ENCODE data around the gene CCDC201. TPM values are rescaled to one million over a fixed set of nuclear protein-coding genes. Genes with fewer than 3 reads are reported as not detected.
"Not testable (repeated sequence)": the region's sequence is repeated elsewhere in the genome, so short reads cannot be mapped to it uniquely, and the experiment has no call there.

Gene CCDC201
- total RNA-seq, 1 donor from 2014 or later = not detected

DNA sequence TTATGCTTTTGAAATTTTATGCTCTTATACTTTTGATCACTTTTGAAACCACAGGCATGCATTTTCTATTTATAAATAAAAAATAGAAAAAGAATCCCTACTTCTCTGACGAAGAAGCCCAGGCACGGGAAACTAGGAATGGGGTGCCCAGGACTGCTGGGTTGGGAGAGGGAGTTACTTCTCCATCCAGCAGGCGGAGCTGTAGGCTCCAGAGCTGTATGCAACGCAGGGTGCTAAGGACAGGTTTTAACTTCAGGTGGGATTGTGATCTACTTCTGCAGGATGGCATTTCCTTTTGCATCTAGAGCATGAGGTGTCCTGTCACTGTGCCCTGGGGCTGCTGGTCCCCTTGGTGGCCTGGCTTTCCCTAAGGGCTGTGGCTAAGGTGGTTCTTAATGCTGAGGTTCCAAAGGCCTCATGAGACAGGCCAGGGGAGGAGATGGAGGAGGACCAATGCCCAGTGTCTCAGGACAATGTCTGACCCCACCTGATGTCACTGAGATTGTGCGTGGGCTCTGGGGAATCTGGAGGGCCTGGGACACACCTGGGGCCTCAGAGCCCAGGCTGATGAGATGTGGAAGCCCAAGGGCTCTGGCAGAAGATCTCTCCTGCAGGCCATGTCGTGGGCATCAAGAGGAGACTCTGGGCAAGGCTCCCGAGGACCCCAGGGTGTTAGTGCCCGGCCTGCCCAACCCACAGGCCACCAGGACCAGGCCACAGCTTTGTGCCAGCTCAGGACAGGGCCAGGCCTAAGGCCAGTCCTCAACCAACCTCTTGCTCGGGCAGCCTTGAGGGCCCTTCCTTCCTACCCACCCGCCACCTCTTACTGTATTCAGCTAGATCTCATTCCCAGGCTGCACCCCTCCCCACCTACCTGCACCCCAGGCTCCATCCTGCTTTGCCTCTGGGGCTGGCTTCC, 507 bp downstream of the CCDC201 start:
- DNase-seq = peak; percentile 60

DNA sequence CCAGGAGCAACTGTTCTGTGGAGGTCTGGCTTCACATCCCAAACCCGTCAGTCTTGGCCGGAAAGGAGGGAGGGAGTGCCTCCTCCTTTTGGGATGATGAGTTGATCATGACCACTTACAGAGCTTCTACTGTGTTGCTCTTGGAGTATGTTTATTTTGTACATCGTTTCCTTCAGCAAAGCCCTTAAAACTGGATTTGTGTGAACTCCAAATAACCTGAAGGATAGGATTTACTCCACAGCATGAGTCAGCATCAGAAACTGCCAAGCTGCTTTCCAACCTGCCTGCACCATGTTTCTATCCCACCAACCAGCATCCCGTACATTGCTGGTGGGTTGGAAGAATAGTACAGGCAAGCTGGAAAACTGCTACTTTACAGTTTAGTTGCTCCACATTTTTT, 3.5 kb downstream of the CCDC201 start:
- DNase-seq = no peak

DNA sequence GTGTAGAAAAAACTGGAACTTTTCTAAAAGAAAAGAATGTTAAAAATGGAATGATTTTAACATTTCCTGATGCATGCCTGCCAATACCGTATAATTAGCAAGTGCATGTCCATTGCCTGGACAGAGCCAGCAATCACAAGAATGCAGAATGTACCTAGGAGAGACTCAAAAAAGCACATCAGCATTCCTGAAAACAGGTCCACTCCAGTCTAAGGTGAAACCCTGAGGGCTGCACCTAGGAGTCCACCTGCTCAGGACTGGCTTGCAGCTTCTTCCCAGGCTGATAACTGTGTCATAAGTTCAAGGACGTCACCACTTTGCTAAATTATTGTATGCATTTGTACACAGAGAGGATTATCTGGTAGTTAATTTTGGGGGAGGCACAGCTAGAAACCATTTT, 5.4 kb downstream of the CCDC201 start:
- DNase-seq = no peak

DNA sequence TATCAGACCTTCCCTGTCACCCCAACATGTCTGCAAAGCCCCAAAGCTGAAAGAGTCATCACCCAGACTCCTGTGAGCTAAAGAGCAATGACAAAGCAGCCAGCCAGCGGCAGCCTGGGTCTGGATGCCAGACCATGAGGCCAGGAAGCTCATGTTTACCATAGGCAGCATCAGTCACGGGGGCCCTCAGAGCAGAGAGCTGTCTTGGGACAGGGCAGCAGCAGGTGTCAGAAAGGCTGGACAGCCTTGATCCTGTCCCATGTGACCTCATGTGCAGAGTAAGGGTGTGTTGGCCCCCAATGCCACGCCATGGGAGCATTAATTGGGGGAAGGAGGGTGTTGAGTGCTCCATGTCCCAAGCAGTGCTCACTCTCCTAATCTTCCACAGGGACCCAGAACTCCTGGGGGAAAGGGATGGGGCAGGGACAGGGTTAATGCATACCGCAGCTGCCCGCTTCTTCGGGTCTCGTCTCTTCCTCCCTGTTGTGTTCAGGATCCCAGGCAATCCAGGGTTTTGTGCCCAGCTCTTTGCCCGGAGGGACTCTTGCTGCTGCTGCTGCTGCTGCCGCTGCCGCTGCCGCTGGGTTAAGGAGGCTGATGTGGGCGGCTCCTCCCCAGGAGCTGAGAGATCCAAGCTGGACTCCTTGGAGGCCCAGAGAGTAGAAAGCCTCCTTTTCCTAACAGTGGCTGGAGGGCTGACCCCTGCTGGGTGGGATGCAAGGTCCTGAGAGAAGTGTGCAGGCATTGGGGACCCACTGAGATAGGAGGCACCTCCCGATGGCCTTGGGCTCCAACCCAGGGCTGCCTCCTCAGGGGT, 7.1 kb downstream of the CCDC201 start:
- DNase-seq = no peak

DNA sequence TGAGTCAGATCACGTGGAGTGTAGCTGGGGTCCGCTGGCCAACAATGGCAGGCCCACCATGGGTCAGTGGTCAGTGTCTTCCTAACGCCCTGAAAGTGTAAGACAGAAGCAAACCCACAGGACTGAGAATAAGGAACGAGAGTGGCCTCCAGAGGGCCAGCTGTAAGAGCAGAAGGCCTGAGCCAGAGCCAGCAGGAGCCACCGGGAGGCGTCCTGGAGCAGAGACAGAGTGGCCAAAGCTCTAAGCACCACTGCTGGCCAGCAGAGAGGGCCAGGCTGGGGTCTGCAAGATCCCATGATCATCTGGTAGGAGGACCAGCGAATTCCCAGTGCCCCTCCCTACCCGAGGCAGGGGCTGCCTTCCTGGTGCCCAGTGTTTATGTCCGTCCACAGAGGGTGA, 9.2 kb downstream of the CCDC201 start:
- DNase-seq = no peak

DNA sequence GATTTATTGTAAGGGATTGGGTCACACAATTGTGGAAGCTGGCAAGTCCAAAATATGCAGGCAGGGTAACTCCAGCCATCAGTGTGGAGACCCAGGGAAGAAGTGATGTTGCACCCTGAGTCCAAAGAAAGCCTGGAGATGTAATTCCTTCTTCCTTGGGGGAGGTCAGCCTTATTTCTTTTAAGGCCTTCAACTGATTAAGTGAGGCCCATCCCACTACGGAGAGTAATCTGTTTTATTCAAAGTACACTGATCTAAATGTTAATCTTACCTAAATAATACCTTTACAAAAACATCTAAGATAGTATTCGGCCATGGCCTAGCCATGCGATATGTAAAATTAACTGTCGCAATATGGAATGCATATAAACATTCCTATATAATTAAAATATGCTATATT, 16.0 kb downstream of the CCDC201 start:
- not testable (repeated sequence) for DNase-seq

DNA sequence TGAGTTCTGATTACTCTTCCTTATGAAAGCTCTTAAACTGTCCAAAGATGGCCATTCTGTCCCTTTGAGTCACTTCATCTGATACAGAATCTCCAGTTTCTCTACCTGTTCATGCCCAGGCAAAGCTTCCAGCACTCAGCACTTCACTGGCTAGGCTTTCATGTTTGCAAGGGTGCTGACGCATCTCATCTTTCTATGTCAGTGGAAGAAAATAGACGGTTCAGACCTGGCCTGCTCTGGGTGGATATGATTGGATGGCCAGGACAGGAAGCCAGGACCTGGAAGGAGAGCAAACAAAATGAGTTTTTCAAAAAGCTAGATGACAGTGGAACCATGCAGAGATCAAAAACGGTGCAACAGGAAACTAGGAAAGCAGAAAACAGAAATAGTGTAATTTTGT, 17.2 kb downstream of the CCDC201 start:
- not testable (repeated sequence) for DNase-seq

DNA sequence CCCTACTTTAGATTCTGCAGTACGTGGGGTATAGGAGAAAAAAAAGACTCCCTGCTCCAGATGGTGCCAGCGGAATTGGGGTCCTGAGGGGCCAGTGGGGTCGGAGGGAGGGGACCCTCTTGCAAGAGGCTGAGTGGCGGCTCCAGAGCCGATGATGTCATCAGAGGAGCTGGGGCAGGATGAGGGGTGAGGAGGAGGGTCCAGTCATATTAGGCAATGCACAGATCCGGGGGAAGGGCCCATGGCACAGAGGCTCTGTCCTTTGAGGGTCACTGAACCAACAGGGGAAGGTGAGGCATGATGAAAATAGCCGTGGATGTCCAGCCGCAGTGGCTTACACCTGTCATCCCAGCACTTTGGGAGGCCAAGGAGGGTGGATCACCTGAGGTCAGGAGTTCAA, 19.4 kb downstream of the CCDC201 start:
- DNase-seq = not testable (repeated sequence)

DNA sequence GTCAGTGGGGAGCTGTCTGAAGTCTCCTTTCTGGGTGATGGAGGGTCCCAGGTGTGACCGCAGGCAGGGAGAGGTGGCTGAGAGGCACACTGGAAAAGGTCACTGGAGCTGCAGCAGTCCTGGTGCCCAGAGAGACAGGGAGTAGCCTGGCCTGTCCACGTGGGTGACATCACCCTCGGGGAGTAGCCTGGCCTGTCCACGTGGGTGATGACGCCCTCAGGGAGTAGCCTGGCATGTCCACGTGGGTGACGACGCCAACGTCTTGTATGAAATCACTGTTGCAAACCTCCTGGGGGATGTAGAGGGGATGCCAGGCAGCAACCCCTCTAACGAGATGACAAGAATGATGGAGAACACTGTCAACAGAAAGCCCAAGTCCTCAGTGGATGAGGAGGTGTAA, 19.9 kb downstream of the CCDC201 start:
- not testable (repeated sequence) for DNase-seq

DNA sequence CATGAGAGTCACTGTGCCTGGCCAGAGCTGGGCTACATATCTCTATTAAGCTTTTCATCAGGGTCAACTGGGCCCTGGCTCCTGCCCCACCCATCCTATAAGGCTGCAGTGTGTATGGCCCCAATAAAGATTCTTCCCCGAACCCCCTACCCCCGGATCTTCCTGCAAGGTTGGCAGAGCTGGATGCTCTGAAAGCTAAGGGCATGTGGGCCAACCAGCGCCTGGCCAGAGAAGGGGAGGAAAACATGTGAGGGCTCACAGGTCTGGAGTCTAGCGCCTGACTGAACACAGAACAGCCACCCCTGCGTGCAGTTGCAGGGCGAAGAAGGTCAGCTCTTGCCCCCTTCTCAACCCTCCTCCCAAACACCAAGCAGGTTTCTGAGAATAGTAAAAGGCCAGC, 24.1 kb downstream of the CCDC201 start:
- not testable (repeated sequence) for DNase-seq

DNA sequence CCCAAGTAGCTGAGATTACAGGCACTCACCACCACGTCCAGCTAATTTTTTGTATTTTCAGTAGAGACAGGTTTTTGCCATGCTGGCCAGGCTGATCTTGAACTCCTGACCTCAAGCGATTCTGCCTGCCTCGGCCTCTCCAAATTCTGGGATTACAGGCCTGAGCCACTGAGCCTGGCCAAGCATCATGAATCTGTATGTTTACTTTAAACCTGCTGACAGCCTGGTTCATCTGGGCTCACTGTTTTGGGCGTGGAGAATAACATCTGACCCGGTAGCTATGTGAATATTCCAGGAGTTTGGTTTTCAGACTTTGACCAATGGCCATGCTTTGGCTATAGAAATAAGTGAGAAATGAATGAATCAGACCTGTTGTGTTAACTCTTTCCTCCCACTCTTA, 26.3 kb downstream of the CCDC201 start:
- not testable (repeated sequence) for DNase-seq

DNA sequence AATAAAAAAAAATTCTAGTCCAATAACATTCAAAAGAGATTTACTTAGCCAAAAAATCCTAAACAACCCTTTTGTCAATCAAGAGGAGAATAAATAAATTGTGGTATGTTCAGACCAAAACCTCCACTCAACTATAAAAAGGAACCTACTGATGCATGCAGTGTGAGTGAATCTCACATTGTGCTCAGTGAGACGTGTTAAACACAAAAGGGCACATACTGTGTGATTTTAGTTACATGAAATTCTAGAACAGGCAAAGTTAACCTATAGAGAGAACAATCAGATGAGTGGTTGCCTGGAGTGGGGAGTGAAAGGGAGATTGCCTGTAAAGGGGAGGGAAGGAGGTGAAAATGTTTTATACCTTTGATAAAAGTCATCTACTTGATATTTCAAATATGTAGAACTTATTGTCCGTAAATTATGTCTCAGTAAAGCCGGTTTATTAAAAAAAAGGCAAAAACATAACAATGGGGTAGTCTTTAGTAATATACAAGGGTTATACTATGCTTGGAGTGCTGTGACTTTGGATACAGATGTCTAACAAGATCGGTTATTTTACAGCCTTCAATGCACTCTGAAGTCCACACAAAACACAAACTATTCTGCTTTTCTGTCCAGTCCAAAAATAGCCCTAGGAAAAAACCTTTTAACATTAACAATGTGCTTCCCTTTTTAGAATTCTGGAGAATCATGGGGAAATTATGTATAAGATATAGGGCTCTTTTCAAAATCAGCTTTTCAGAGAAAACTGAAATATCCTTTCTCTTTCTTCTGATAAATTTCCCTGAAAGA, 30.8 kb downstream of the CCDC201 start:
- DNase-seq = not testable (repeated sequence)

DNA sequence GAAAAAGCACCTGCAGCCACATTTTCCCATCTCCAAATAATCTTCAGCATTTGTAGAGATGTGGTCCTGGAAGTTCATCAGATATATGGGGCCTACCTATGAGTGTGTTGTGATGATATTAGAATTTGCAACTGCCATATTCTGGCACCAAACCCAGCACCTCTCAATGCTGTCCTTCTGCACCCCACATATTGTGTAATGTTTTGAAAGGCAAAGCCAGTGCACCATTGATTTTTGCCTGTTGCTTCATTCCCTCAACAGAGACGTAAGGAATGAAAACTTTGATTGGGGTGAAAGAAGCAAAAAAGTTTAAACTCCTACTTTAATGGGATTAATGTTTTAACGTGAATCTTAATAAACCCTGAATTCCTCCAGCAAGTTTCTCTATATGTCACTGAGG, 34.0 kb downstream of the CCDC201 start:
- DNase-seq = not testable (repeated sequence)

DNA sequence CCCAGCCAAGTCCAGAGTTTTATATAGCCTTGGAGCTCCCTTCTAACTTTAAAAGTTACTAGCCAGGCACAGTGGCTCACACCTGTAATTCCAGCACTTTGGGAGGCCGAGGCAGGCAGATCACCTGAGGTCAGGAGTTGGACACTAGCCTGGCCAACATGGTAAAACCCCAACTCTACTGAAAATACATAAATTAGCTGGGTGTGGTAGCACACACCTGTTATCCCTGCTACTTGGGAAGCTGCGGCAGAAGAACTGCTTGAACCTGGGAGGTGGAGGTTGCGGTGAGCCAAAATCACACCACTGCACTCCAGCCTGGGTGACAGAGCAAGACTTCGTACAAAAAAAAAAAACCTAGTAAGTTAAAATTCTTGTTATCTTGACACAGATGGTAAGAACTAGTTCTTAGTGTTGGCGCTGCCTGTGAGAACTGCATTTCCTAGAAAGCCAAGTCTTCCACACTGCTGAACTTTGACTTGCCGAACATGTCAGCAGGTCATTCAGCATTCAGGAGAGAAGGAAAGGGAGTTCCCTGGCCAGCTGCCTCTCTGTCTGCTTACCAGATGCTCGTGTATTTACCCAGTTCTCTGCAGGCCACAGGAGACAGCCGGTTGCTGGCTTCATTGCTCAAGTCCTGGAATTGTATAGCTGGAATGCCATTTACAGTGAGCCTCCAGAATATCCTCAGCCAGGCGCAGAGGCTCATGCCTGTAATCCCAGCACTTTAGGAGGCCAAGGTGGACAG, 40.3 kb downstream of the CCDC201 start:
- not testable (repeated sequence) for DNase-seq

DNA sequence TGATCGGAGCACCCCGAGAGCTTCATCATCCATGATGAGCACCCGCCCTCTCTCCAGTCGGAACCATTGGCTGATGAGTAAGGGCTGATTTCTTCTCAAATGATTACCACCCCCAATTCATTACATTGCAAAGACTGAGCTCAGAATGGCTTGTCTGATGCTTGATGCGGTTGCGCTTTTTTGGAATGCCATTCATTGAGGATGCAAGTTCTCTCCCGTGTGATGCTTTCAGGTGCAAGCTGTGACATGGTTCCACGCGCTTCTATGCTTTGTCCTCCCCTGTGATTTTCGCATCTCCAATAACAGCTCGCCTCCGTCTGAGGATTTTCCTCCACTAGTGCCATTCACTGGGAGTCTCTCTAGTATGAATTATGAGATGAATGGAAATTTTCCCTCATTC, 43.0 kb downstream of the CCDC201 start:
- DNase-seq = not testable (repeated sequence)

DNA sequence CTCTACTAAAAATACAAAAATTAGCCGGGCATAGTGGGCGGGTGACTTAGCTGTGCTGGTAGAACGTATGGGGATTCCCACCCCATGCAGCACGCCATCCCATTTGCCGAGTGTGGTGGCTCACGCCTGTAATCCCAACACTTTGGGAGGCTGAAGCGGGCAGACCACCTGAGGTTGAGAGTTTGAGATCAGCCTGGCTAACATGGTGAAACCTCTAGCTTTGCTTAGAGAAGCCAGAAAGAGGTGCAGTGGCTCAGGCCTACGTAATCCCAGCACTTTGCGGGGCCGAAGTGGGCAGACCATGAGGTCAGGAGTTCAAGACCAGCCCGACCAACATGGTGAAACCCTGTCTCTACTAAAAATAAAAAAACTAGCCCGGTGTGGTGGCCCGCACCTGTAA, 45.2 kb downstream of the CCDC201 start:
- not testable (repeated sequence) for DNase-seq

DNA sequence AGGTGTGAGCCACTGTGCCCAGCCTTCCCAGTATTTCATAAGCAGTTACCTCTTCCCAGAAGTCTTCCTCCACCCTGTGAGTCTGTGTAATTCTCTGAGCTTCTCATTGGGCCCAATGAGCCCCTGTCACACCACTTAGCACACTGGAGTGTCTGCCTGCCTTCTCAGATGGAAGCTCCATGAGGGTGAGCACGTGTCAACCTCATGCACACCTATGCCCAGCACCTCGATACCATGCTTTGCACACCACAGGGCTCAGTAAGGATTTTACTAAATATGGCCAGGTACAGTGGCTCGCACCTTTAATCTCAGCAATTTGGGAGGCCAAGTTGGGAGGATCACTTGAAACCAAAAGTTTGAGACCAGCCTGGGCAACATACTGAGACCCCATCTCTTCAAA, 46.3 kb downstream of the CCDC201 start:
- not testable (repeated sequence) for DNase-seq

DNA sequence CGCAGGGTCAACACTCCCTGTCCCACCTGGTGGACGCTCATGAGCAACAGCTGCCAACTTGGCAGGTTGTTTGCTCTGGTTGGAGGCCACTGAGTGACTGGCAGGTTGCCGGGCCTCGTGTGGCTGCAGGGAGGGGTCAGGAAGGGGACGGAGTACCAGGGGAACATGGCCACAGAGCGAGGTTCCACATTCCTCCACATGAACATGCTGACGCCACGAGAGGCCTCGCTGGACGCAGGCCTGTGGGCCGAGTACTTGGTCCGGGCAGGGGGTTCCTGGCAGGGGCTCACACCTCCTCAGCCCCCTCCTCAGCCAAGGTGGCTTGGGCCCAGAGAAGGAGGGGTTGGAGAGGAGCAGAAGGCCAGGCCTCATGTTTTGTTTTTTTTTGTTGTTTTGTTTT, 54.1 kb downstream of the CCDC201 start:
- DNase-seq = not testable (repeated sequence)

DNA sequence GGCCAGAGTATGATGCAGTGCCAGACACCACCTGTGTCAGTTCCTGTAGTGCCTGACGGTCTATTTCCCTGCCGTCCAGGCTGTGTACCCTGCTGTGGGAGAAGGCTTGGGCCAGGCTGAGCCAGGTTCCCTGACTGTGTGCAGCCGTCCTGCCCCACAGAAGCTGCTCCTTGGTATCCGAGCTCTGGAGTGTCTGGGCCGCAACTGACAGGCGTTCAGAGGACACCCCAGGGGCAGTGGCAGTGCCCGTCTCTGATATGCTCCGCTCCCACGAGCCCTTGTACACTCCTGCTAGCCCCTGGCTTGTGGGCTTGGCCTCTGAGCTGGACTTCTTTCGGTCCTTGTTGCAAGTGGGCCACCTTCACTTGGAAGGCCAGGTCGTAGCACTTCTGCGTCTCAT, 55.0 kb downstream of the CCDC201 start:
- DNase-seq = not testable (repeated sequence)

DNA sequence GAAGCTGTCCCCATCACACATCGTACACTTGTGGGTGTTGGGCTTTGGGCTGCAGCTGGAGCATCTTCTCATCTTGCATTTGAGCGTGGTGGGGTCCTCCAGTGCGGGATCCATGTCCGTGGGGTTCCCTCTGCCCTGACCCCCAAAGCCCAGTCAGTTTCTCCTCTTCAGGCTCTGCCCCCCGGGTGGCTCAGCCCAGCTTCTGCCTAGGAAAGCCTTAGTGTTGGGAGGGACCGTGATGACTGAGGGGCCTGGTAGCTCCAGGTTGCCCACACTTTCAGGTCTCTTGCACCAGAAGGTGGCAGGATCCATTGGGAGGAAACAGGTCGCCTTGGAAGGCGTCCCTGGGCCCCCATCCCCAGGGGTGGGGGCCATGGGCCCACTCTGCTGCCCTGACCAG, 55.9 kb downstream of the CCDC201 start:
- not testable (repeated sequence) for DNase-seq

DNA sequence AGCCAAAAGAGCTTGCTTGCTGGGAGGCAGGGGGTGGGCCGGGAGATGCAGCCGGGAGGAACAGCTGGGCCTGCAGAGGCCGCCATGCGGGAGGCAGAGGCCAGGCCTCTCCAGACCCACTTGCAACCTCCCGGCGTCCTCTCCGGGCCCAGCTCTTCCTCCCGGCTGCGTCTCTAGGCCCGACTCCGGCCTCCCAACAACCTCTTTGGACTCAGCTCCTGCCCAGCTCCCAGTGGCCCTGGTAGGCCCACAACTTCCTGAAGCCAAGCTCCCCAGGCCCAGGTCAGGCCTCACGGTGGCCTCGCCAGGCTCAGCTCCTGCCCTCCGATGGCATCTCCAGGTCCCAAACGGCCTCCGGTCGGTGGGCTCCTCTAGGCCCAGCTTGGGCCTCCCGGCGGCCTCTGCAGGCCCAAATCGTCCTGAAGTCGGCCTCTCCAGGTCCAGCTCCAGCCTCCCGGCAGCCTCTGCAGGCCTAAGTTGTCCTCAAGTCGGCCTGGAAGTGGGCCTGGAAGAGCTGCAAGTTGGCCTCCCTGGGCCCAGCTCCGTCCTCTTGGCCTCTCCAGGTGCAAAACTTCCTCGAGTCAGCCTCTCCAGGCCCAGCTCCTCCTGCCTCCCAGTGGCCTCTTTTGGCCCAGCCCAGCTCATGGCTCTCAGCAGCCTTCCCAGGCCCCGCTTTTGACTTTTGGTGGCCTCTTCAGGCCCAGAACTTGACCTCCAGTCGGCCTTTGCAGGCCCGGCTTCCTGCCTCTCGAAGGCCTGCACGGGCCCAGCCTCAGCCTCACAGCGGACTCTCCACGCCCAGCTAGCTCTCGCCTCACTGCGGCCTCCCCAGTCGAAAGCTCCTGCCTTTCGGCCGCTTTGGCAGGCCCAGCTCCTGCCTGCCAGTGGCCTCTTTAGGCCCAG, 58.4 kb downstream of the CCDC201 start:
- not testable (repeated sequence) for DNase-seq

Data from dermis blood vessel endothelial cell (primary cell).